Activated T-helper 1 cell treated with anti-CD3 and anti-CD28 coated beads, Interleukin-2, amount 50 U/mL, for 16 hours (primary cell): ENCODE data around the gene EIF4B.
"Not testable (repeated sequence)": the region's sequence is repeated elsewhere in the genome, so short reads cannot be mapped to it uniquely, and the experiment has no call there.

ENCODE experiments used
- DNase-seq, 2 donors: peaks; one replicate each; pipeline ENCODE4 v3.0.0-alpha.2; 2020; ENCODE audit warnings: low read depth in 1 of 2, low spot score in 1 of 2

EIF4B gene

GRCh38 chr12:52992699-52993557, 13.3 kb upstream of the EIF4B start:
- no peak for DNase-seq

DNA sequence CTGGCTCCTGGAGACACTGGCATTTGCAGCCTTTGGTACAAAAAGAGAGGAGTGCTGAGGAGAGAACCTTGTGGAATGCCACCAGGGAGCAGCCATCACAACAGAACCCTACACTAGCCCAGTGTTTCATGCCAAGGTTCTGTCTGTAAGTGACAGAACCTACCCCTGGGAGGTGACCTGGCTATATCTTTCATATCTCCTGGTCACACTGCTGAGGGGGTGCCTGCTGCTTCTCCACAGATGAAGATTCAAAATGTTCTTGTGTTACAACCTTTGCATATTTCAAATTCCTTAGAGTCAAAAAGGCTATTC, 12.7 kb upstream of the EIF4B start:
- DNase-seq: no peak

- no peak for DNase-seq
These were observed 2.1 kb upstream of the EIF4B start for GRCh38 chr12:53004178-53004577.

- DNase-seq: no peak
These were observed 1.7 kb upstream of the EIF4B start for GRCh38 chr12:53004582-53004981.

DNA sequence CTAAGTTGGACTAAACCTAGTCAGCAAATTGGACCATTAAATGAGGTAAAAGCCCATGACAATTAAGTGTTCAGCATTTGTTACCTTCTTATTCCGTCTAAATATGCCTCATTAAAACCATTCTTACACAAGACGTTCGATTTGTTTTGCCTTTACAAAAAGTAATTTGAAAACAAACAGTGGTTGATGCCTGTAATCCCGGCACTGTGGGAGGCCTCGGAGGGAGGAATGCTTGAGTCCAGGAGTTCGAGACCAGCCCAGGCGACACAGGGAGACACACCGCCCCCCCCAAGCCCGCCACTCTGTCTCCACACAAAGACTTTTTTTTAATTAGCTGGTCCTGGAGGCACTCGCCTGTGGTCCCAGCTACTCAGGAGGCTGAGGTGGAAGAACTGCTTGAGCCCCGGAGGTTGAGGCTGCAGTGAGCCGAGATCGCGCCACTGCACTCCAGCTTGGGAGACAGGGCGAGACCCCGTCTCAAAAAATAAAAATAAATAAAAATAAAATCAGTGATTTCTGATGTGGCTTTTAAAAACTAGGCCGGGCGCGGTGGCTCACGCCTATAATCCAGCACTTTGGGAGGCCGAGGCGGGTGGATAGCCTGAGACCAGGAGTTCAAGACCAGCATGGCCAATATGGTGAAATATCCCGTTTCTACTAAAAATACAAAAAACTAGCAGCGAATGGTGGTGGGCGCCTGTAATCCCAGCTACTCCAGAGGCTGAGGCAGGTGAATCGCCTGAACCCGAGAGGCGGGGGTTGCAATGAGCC, 856 bp upstream of the EIF4B start:
- no peak for DNase-seq

- peak; percentile 44 to 72 for DNase-seq
These were observed 604 bp downstream of the EIF4B start for GRCh38 chr12:53006810-53007309.

- DNase-seq: no peak
These were observed 1.1 kb downstream of the EIF4B start for GRCh38 chr12:53007343-53007742.

DNA sequence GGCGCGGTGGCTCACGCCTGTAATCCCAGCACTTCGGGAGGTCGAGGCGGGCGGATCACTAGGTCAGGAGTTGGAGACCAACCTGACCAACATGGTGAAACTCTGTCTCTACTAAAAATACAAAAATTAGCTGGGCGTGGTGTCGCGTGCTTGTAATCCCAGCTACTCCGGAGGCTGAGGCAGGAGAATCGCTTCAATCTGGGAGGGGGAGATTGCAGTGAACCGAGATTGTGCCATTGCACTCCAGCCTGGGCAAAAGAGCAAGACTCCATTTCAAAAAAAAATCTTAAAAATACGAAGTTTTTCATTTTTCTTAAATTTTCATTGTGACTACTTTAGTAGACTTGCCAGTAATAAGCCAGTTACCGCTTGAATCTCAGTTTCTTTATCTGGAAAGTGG, 2.5 kb downstream of the EIF4B start:
- not testable (repeated sequence) for DNase-seq

- no peak for DNase-seq
These were observed 4.7 kb downstream of the EIF4B start for GRCh38 chr12:53010955-53011354.

- no peak for DNase-seq
These were observed 5.6 kb downstream of the EIF4B start for GRCh38 chr12:53011889-53012288.

- no peak for DNase-seq
These were observed 6.7 kb downstream of the EIF4B start for GRCh38 chr12:53012928-53013327.

DNA sequence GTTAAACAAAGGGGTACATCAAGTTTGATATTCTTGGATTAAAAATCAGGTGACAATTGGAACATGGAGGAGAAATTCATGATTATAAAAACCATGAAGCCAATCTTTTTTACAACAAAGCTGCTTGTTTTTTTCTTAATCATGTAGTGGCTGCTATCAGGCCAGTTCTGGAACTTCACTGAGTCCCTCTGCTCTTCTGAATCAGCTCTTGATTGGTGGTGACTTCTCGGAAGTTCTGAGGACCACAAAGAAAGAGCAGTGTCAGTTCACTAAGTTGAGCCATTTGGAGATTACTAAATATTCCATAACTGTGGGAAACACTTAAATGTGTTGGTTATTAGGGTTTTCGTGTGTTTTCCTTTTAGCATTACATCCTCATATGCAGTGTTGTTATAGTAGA, 8.5 kb downstream of the EIF4B start:
- DNase-seq: no peak

DNA sequence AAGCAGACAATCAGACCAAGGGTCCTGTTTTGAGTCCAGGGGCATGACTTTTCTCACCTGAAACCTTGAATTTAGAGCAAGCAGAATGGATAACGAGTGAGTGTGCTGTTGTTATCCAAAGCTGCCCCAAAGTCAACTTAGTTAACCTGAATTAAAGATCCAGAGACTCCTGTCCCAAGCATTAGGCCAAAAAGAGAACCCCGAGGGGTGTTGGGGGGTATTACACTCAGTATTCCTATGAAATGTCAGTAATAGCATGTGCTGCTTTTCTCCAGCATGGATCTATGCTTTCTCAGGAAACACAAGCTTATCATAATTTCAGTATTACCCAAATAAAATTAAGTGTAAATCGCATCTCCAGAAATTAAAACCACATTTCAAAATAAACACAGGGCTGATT, 19.0 kb downstream of the EIF4B start:
- no peak for DNase-seq

DNA sequence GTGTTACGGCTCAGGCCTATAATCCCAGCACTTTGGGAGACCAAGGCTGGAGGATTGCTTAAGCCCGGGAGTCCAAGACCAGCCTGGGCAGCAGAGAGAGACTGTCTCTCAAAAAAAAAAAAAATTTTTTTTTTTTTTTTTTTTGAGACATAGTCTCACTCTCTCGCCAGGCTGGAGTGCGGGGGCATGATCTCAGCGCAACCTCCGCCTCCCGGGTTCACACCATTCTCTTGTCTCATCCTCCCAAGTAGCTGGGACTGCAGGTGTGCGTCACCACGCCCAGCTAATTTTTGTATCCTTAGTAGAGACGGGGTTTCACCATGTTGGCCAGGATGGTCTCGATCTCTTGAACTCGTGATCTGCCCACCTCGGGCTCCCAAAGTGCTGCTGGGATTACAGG, 20.8 kb downstream of the EIF4B start:
- not testable (repeated sequence) for DNase-seq

DNA sequence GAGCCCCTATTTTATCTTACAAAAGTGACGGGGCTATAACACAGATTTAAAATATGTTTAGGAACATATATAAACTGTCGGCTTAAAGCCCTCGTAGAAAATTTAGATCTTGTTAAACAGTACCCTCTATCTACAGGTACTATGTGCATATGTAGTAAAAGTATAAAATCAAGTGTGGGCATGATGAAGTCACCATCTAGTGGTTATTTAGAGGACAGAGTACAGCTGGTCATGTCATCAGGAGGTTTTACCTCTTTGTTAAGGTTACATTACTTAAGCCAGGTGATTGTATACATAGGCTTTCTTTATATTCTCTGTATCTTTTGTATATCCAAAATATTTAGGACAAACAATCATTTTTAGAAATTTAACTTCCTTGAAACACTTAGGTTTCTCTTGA, 25.4 kb downstream of the EIF4B start:
- no peak for DNase-seq

- DNase-seq: not testable (repeated sequence)
These were observed 27.6 kb downstream of the EIF4B start for GRCh38 chr12:53033832-53034231.

- no peak for DNase-seq
These were observed 28.2 kb downstream of the EIF4B start for GRCh38 chr12:53034459-53034858.

GRCh38 chr12:53036802-53037201, 30.5 kb downstream of the EIF4B start:
- DNase-seq: no peak

DNA sequence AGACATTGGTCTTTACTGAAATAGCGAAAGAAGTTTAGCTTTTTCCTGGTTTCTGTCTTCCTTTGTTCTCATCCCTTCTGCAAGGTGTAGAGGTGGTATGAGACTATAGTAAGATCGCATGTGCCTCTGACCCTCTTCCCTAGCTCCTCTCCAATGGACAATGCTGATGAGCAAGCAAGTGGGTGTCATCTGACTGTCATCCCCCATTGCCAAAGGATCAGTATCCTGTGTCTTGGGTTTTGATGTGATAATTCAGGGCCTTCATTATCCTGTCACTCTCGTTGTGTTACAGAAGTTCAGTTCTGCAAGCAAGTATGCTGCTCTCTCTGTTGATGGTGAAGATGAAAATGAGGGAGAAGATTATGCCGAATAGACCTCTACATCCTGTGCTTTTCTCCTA, 33.6 kb downstream of the EIF4B start:
- no peak for DNase-seq

- no peak for DNase-seq
These were observed 36.6 kb downstream of the EIF4B start for GRCh38 chr12:53042607-53043454.

- no peak for DNase-seq
These were observed 37.9 kb downstream of the EIF4B start for GRCh38 chr12:53044052-53044581.
